HG02884 (cell line): ENCODE results near the gene ACACB.
"Not testable (repeated sequence)": the region's sequence is repeated elsewhere in the genome, so short reads cannot be mapped to it uniquely, and the experiment has no call there.

Experiments used
- ATAC-seq: cut with Tn5 transposase; IDR thresholded peaks from one replicate; pipeline ENCODE4 v1.9.1; 2021; ENCODE audit warnings: mild to moderate bottlenecking, moderate library complexity; ENCODE audit not compliant: unreplicated experiment

ACACB gene

DNA sequence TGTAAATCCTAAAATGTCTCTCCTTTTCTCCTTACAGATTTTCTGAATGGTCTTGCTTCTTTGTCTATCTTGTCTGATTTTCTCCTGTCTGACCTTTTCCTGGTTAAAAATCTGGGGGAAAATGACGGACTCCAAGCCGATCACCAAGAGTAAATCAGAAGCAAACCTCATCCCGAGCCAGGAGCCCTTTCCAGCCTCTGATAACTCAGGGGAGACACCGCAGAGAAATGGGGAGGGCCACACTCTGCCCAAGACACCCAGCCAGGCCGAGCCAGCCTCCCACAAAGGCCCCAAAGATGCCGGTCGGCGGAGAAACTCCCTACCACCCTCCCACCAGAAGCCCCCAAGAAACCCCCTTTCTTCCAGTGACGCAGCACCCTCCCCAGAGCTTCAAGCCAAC, 23.0 kb downstream of the ACACB start:
- no peak for ATAC-seq

DNA sequence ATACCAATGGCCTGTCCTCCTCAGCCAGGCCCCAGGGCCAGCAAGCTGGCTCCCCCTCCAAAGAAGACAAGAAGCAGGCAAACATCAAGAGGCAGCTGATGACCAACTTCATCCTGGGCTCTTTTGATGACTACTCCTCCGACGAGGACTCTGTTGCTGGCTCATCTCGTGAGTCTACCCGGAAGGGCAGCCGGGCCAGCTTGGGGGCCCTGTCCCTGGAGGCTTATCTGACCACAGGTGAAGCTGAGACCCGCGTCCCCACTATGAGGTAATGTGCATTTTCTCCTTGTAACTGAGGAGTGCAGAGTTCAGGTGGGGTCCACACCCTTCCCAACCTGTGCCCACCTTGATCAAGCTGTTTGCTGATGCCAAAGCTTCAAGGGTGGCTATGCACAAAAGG, 23.4 kb downstream of the ACACB start:
- no peak for ATAC-seq

DNA sequence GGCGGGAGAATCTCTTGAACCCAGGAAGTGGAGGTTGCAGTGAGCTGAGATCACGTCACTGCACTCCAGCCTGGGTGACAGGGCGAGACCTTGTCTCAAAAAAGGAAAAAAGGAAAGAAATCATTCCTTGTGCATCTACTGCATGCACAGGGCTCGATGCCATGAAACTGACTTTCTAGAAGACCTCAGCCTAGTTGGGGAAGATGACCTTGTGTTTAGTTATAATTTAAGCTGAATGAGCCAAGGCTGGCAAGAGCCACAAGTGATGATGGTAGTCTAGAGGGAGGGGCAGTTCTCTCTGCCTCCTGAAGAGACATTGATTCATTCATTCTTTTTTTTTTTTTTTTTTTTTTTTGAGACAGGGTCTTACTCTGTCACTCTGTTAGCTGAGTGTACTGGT, 24.2 kb downstream of the ACACB start:
- no peak for ATAC-seq

DNA sequence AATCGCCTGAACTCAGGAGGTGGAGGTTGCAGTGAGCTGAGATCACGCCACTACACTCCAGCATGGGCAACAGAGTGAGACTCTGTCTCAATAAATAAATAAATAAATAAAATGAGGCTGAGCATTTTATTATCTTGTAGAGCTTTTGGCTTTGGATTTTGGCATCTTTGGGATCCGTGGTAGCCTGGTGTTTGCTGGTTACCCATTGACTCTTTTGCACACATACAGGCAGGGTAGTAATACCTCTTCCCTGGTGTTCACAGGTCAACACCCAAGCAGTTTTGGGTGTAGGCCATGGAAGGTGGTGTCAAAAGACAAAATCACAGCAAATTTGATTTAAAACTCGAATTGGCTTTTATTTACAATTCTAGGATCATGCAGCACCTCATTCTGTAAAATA, 27.8 kb downstream of the ACACB start:
- no peak for ATAC-seq

DNA sequence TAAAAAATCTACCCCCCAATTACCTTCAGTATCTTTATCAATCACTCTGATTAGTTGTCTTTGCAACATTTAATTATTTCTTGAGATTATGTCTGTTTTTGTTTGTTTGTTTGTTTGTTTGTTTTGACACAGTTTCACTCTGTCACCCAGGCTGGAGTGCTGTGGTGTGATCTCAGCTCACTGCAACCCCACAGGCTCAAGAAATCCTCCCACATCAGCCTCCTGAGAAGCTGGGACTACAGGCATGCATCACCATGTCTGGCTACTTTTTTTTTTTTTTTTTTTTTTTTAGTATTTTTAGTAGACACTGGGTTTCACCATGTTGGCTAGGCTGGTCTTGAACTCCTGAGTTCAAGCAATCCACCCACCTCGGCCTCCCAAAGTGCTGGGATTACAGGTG, 30.7 kb downstream of the ACACB start:
- not testable (repeated sequence) for ATAC-seq

DNA sequence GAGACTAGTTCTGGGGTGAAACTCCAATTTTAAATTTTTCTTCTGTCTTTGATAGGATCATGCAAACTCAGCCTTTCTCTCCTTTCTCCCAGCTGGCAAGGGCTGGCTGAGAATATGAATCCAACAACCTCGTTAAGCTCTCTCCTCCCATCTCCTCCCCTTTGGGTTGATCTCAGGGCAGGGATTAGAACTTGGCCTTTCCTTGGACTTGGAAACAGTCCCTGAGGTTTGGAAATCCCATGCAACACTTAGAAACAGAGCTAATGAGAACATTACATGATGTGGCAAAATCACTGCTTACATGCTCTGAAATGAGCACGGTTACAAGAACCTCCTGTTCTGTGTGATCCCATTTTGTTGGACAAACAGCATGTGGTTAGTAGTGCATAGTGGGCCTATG, 31.6 kb downstream of the ACACB start:
- no peak for ATAC-seq

DNA sequence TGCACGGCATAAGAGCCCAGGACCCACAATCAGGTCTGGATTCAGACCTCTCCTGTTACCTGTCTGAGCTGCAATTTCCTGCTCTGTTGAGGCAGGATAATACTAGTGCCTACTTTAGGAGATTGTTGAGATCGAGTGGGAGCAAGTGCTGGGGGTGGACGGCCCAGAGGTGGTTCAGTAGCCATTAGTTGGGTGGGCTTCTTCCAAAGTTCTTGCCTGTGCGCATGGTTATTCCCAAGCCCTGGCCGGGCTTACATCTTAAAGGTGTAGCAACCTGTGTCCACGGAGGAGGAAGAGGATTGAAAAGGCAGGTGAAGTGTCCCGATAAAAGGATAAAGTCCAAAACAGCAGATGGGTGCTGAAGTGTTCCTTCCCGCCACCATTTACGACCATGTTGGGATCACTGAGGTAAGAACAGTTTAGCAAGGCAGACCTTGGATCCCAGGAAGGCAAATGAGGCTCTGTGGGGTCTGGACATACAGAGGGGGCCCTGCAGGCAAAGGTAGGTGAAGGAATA, 33.8 kb downstream of the ACACB start:
- ATAC-seq, result no peak

DNA sequence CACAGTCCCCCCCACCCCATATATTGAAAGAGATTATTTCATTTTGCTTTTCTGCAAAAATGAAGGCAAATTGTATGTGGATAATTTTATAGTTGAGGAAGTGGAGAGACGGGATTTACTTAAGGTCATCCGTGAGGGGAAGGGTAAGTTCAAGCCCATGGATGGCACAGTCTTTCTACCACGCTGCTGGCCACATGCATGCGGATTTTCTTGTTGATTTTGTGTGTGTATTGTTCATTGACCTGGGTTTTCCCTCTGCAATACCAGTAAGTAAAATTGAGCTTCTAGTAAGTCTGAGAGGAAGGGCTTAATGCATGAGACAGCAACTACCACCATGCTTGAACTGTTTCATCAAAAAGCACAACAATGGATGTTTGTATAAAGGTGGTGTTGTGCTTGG, 35.1 kb downstream of the ACACB start:
- ATAC-seq, result no peak

DNA sequence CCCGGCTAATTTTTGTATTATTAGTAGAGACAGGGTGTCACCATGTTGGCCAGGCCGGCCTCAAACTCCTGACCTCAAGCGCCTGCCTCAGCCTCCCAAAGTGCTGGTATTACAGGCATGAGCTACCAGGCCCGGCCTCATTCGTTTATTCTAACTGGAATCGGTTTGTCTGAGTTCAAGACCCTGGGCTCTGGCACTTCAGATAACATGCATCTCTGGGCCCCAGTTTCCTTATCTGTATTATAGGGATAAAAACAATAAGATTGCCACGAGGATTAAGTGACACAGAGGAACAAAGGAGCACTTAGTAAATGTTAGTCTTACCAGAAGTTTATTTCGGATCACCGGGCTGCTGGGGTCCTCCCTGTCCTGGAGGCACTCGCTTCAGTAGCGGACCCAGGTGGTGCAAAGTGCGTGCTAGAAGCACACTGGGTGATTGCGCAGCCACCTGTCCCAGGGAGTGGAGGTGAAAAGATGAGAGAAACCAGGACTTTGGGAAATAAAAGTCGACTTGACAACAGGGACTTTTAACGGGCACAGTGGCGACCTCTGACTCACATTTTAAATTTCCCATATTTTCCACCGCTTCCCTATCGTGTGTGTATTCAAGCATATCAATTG, 37.5 kb downstream of the ACACB start:
- no peak for ATAC-seq

DNA sequence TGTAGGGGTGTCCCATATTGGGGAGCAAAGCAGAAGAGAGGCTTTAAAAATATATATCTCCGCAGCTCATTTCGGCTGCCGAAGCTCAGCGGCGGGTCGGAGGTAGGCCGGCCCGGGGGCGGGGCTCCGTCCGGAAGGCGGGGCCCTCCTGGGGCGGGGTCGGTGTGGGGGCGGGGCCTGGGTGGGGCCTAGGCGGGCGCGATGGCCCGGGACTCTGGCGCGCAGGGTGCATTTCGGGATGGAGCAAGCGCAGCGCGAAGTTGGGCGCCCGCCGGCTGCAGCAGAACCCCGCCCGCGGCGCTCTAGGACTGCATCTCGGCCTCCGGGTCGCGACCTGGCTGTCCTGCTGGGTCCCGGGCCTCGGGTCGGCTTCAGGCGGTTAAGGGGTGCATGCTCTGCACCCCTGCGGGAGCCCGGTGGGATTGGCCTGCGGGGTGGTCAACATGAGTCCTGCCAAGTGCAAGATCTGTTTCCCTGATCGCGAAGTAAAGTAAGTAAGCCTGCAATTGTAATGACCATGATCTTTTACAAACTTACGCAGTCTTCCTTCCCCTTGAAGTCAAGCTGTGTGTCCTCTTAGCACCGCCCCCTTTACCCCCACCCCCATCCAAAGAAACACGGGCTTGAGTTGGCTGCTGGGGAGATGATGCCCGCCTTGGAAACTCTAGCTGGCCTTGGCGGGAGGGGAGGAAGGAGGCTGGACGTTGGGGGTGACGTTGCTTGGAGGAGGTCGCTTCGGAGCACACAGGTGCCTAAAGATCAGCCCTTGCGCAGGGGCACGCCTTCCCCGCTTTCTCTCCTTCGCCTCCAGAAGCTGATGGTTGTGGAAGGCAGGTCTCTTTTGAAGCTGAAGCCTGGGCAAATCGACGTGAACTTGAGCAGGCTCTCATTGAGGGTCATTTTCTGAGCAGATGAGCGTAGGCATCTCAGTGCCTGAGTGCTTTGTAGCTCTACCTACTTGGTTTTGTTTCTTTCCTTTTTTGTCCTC, 38.4 kb downstream of the ACACB start:
- ATAC-seq, result peak; percentile 82

DNA sequence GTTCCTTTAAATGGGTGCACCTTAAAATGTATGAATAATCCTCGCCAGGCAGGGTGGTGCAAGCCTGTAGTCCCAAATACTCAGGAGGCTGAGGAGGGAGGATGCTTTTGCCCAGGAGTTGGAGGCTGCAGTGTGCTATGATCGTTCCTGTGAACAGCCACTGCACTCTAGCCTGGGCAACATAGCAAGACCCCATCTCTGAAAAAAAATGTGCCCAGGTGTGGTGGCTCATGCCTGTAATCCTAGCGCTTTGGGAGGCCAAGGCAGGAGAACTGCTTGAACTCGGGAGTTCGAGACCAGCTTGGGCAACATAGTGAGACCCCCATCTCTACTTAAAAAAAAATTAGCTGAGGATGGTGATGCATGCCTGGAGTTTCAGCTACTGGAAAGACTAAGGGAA, 39.6 kb downstream of the ACACB start:
- no peak for ATAC-seq

DNA sequence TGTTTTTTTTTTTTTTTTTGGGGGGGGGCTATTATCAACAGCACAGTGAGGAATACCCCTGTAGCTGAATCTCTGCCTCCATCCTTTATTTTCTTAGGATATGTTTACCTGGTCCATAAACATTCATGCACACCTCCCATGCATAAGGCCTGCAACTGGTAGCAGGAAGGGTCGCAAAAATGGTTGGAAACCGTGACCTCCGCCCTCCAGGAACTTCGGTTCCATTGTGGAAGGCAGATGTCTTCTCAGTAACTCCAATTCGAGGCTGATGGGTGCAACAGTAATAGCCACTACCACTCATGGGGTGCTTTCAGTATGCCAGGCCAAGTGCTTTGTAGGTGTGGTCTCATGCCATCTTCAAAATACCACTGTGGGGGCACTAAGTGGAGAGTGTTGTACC, 40.2 kb downstream of the ACACB start:
- ATAC-seq, result no peak

DNA sequence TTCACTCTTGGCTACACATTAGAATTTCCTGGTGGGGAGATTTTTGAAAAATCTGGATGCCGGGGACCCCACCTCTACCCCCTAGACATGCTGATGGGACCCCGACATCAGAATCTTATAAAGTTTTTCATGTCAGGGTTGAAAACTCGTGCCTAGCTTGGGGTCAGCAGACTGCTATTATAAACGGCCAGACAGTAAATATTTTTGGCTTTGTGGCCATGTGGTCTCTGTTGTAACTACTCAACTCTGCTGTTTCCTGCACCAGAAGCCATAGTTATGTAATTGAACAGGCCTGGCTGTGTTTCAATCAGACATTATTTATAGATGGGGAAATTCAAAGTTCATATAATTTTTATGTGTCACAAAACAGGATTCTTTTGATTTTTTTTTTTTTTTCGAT, 41.6 kb downstream of the ACACB start:
- no peak for ATAC-seq

DNA sequence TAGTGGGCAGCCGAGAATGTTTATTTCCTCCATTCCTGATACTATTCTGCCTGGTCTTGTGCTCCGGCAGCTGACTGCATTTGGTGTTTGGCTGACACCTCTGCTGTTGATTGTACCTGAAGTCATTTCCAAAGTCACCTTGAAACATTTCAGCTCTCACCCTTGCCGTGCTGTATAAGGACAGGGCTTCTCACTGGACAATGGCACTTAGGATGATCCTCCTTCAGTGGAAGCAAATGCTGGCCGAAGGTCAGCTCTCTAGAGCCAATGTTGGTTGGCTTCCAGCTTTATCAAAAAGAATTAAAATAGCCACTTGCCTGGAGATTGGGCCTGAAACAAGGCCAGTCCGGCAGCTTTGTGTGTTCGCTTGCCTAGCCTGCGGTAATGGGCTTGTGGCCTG, 44.0 kb downstream of the ACACB start:
- no peak for ATAC-seq

DNA sequence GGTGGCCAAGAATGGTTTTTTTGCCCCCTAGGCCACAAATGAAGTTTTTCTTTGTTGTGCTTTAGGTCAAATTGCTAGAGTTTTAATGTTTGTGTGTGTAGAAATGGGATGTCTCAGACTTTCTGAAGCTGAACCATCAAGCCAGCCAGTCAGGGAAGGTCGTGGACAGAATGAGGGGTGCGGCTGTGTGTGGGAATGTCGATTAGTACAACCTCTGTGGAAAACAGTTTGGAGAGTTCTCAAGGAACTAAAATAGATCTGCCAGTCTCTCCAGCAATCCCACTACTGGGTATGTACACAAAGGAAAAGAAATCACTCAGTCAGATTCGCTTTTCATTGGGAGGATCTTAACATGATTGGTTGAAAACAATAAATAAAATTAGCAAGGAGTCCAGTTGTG, 44.5 kb downstream of the ACACB start:
- ATAC-seq, result no peak

DNA sequence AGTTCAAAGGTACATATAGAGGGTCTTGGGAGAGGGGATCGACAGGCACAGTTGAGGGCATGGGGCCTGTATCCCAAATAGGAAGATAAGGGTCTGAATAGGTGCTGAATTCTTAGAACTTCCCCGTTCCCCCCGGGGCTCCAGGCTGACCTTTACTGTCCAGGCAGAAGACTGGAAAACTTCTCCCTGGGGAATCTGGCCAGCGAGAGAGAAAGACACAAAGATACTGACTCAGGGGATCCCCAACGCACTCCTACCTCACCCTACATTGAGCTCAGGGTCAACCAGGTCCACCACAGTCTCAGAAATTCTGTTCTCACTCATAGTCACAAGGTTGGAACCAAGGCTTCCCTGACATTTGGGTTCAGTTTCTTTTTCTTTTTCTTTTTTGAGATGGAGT, 46.2 kb downstream of the ACACB start:
- ATAC-seq, result no peak

DNA sequence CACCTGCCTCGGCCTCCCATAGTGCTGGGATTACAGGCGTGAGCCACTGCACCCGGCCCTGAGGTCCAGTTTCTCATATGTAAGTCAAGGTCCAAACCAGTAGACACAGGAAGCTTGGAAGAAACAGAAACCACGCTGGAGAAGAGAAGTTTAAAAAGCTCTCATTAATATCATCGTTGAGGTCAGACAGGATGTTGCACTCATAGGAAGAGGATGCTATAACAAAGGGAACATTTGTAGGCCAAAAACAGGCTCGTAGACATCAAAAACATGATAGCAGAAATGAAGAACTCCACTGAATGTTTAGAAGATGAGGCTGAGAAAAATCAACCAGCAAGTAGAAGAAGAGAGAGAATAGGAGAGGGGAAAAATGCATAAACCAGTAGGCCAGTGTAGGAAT, 46.8 kb downstream of the ACACB start:
- no peak for ATAC-seq

DNA sequence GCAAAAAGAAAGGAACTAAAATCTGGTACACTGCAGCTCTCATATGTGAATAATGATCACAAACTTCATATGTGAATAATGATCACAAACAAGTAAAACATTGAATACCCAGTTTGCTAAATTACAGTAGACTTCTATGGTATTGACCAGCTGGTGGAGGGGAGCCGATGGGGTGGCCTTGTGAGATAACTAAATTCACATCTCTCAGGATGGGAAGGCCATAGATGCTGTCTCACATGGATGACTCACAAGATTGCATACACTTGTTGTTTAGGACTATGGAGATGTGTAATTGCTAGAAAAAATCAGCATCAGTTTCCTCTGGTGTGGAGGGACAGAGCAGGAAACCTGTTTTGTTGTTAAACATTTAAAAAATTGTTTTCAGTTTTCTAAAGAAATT, 49.2 kb downstream of the ACACB start:
- no peak for ATAC-seq

DNA sequence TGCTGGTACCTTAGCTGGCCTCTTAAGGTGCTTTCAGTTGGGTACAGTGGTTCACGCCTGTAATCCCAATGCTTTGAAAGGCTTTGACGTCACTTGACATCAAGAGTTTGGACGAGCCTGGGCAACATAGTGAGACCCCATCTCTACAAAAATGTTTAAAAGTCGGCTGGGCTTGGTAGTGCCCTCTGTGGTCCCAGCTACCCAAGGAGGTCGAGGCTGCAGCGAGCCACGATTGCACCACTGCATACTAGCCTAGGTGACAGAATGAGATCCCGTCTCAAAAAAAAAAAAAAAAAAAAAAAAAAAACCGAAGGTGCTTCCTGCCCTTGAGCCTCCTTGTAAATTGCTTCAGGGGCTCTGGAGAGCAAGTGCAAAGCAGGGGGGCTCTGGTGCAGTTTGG, 50.0 kb downstream of the ACACB start:
- no peak for ATAC-seq

DNA sequence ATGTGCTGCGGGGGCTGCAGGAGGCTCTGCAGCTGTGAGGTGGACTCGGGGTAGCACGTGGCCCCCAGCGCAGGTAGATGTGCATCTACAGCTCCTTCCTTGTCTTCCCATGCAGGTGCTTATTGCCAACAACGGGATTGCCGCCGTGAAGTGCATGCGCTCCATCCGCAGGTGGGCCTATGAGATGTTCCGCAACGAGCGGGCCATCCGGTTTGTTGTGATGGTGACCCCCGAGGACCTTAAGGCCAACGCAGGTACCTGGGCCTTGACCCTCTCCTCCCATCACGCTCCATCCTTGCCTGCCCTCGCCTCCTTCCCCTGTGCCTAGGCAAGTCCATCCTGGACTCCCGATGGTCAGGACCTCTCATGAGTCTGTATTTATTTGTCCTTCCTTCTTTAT, 51.4 kb downstream of the ACACB start:
- ATAC-seq, result no peak

DNA sequence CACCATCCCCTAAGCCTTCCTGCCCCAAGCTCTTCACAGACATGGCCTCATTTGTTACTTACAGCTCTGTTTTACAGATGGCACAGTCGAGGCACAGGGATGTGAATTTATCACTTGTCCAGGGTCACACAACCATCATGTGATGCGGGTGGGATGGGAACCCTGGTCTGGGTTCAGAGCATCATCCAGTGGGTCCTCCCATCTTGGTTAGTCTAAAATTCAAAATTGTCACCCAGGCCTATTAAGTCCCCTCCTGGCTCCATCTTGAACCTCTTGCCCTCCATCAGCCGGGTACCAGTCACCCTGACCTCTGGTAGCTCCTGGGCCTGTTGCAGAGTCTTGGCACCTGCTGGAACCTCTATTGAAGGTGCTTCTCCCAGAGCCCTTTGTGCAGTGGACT, 52.9 kb downstream of the ACACB start:
- ATAC-seq, result no peak

DNA sequence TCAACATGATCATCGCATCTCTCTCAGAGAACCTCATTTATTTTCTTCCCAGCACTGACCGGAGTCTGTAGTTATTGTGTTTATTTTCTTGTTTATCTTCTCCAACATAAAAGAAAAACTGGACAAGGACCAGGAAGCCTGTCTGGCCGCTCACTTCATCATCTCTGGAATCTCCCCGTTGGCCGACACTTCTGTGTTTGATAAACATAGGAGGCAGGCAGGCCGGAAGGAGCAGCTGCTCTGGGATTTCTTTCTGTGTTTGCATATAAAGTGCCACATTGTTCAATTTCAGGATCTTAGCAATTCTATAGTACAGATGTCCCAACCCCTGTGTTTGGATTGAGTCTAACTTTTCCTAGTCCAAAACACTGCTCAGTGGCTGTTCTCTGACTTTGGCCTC, 53.3 kb downstream of the ACACB start:
- no peak for ATAC-seq
